Stimulated activated CD8-positive, alpha-beta memory T cell treated with anti-CD3 and anti-CD28 coated beads, Interleukin-12 subunit alpha, Interleukin-12 subunit beta, amount 100 ng/mL, for 1 hour (primary cell): ENCODE results near the gene FSD1L.
"Not testable (repeated sequence)": the region's sequence is repeated elsewhere in the genome, so short reads cannot be mapped to it uniquely, and the experiment has no call there.

Source experiments
- DNase-seq: peaks from one replicate; pipeline ENCODE4 v3.0.0-alpha.2; 2020; ENCODE audit warnings: low read depth

FSD1L gene

GRCh38 chr9:105485131-105485530 lies 37.3 kb downstream of the FSD1L start:
- DNase-seq: no peak

GRCh38 chr9:105496826-105497225 lies 49.0 kb downstream of the FSD1L start:
- no peak for DNase-seq

- DNase-seq: no peak
Observed at GRCh38 chr9:105497704-105498103, 49.9 kb downstream of the FSD1L start.

GRCh38 chr9:105500108-105500766 lies 52.4 kb downstream of the FSD1L start:
- DNase-seq: no peak

GRCh38 chr9:105501414-105501813 lies 53.6 kb downstream of the FSD1L start:
- no peak for DNase-seq

GRCh38 chr9:105502276-105502675 lies 54.4 kb downstream of the FSD1L start:
- no peak for DNase-seq

GRCh38 chr9:105503881-105504280 lies 56.0 kb downstream of the FSD1L start:
- DNase-seq: no peak

GRCh38 chr9:105507096-105507790 lies 59.4 kb downstream of the FSD1L start:
- no peak for DNase-seq

GRCh38 chr9:105508530-105508929 lies 60.7 kb downstream of the FSD1L start:
- DNase-seq: no peak

GRCh38 chr9:105510024-105510423 lies 62.2 kb downstream of the FSD1L start:
- no peak for DNase-seq

GRCh38 chr9:105511446-105511845 lies 63.6 kb downstream of the FSD1L start:
- no peak for DNase-seq

GRCh38 chr9:105515811-105516413 lies 68.1 kb downstream of the FSD1L start:
- no peak for DNase-seq

GRCh38 chr9:105519710-105520369 lies 72.0 kb downstream of the FSD1L start:
- not testable (repeated sequence) for DNase-seq

GRCh38 chr9:105520992-105521391 lies 73.2 kb downstream of the FSD1L start:
- not testable (repeated sequence) for DNase-seq

GRCh38 chr9:105522618-105523385 lies 75.0 kb downstream of the FSD1L start:
- not testable (repeated sequence) for DNase-seq

- no peak for DNase-seq
Observed at GRCh38 chr9:105531530-105531929, 83.7 kb downstream of the FSD1L start.

GRCh38 chr9:105535920-105536668 lies 88.3 kb downstream of the FSD1L start:
- no peak for DNase-seq

- DNase-seq: no peak
Observed at GRCh38 chr9:105539452-105539851, 91.6 kb downstream of the FSD1L start.

GRCh38 chr9:105541838-105542237 lies 94.0 kb downstream of the FSD1L start:
- DNase-seq: no peak

GRCh38 chr9:105554042-105554441 lies 106.2 kb downstream of the FSD1L start:
- no peak for DNase-seq
